Fibroblast of peridontal ligament (primary cell): ENCODE results near the gene IFNA13.

Source experiments
- DNase-seq: peaks from one replicate; pipeline ENCODE4 v3.0.0-alpha.2; 2010; ENCODE audit errors: extremely low read depth

Gene IFNA13

DNA sequence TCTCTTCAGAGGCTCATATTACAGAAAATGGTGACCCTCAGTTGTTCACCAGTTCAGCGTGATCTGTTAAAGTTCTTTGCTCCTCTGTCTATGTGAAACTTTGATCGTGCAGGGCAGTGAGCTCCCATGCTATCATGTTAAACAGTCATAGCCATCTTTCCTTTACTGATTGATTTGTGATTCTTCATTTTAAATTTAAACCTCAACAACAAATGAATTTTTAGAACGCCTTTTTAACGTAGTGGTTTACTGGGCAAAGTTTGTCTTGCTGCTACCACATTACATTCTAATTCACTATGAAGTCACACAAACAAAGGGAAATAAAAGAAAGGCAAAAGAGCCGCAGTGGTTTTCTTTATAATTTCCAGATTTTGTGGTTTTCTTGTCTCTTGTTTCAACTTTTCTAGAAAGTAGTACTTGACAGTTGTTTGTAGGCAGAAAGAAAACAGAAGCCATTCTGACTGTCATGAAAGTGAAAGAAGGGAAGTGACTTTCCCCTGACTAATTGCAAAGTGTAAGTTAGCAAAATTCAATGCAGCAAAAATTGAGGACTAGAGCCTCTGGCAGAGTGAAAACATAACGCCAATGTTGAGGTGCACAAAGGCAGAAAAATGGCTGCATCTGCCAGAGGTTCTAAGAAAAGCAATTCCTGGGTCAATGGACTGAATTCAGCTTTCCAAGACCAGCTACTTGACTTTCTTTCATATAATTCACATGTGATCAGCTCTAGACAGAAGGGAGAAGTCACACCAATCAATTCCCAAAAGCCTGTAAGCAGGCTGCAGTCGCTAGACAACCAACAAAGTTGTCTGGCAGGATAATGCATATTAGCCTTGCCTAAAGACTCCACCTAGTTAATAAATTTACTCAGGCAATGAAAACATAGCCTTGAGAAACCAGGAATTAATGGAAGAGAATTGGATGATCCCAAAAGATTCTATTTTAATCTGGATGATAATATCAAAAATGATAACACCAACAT lies 10.1 kb downstream of the IFNA13 start:
- peak; percentile 39 for DNase-seq

GRCh38 chr9:21350787-21351186 lies 17.1 kb downstream of the IFNA13 start, which contains the start of gene IFNA6:
Gene IFNA6, minus strand, starts transcription at chr9:21350887. Its CDS starts 0 bp downstream, at chr9:21350887.
- DNase-seq: no peak

DNA sequence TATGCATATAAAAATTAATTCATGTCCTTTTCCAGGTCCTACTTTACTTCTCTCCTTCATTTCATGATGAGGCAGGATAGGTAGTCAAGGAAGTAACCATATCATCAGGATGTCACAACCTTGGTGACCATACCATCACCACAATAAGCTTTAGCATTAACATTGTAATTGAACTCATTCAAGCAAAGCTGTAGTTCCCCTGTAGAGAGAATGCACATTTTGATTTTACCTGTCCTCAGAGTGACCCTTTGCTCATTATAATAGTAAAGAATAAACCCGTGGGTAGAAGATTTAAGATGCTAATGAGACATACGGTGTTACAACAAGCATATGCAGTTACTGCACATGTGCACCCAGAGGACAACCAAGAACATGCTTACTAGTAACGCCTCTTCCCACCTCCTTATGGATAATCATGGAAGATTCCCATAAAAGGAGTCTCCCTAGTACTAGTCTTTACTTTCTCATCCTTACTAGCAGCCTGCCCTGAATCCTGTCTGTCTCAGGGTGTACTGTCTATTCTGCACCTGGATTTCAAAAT lies 19.4 kb downstream of the IFNA13 start:
- DNase-seq: no peak

DNA sequence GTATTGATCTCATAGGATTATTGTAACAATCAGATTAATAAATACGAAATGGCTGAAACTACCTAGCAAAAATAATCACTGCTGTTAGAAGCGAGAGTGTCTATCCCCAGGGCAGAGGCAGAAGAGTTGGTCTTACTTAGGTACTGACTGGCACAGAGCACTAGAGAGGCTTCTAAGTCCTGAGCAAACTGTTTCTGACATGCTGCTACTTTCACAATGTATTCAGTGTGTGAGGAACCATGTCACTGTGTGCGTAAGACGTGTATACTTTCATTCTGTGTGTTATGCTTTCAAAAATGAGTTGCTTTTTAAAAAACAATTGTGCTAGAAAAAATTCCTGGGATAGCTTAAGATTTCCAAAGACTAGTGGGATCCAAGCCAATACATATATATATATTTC lies 27.1 kb downstream of the IFNA13 start:
- no peak for DNase-seq

GRCh38 chr9:21336457-21336856 lies 31.4 kb downstream of the IFNA13 start:
- no peak for DNase-seq

- DNase-seq: peak; percentile 92
Observed at GRCh38 chr9:21334701-21335632, 32.9 kb downstream of the IFNA13 start, which contains the start of gene KLHL9. Gene KLHL9, minus strand, starts transcription at chr9:21335404. Its CDS starts 545 bp downstream, at chr9:21334859.

- DNase-seq: no peak
Observed at GRCh38 chr9:21333226-21333625, 34.6 kb downstream of the IFNA13 start.

DNA sequence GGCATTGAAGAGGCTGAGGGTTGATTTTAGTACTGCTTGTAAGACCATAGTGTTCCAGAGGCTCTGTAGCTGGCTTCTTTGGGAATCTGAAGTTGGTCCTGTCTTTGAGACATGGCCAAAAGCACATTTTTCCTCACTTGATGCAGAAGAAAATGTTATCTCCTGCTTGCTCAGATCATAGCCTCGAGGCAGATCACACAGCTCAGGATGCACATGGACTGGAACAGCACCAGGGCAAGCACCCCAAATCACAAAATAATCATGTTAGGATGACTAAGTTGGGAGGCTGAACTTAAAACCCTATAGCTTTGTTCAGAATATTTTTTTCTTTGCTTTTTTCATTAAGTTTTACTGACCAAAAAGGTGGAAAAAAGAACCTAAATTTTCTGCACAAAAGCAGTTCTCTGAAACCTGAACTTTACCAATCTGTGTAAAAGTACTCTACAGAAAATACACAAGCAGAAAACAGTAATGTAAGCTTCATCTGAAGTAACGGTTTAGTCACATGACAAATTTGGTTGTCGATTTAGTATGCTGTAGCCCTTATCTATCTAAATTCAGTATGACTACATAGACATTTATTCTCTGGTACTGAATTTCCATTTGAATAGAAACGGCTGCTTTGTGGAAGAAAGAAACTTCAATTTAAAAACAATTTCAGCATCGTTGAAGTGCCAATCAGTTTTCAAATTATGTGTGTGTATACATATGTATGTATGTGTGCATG lies 36.0 kb downstream of the IFNA13 start:
- peak; percentile 8 for DNase-seq

DNA sequence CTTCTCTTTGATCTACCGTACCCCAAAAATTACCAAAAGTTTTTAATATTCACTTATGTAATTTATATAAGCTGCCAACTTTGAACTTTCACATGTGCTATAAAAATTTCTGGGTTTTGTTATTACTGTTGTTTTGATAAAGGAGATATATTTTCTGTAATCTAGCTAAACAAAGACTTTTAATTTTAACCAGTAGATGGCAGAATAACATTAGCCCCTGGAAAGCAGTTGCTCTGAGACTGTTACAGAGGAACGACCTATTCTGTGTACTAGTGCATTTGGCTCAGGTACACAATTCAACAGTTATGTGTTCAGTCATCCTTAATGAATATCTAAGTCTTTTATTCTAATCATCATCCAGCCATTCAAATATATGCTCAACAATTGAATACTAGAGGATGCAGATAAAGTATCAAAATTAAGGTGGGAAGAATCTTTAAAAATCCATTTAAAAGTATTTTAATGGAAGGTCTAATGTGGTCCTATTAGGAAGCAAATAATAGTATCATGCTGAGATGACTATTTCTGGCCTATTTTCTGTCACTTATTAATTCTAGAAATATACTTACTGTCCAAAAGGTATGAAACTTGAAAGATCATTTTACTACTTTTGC lies 41.2 kb downstream of the IFNA13 start:
- peak; percentile 60 for DNase-seq

- no peak for DNase-seq
Observed at GRCh38 chr9:21324047-21324446, 43.8 kb downstream of the IFNA13 start.

GRCh38 chr9:21322911-21323461 lies 44.9 kb downstream of the IFNA13 start:
- no peak for DNase-seq

GRCh38 chr9:21320465-21320864 lies 47.4 kb downstream of the IFNA13 start:
- DNase-seq: no peak

DNA sequence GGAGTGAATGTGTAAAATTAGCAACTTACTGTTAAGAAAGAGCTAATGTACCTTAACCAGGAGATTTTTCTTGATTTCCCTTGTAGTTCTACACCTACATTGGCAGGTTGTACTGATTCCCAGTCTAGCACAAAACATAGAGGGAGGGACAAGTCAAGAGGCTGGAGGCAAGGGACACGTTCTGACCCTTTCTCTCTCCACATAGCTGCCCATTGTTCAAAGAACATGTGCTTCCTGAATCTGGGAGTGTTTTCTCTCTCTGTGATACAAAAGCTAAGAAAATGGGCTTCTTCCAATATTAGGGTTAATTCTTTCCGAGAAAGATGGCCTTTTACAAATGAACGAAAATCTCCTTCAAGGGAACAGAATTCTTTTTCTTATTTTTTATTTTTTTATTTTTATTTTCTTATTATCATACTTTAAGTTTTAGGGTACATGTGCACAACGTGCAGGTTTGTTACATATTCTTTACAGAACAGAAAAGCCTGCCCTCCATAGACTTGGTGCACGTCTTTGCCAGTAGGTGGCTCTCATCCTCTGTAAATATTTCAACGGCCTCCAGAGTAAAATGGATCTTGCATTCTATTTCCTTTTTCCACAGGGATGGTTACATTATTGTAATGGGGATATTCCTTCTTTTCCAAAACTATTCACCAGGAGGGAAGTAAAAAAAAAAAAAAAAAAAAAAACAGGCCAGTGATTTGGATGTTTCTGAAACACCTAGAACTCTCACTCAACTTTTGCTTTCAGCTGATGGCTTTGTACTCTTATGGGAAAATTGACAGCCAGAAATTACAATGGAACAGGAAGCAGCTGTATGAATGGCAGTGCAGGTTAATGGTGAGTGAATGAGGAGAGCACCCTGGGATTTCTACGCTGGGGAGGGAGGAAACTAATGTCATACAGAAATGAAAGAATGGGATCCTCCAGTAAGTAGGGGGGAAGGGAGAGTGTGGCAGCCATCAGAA lies 49.6 kb downstream of the IFNA13 start:
- DNase-seq: peak; percentile 63
